OCI-LY1 (cell line): ENCODE results near the gene RNF167.

Source experiments
- H2AFZ ChIP-seq: fragments of 200-600 bp; sonication (generic), shearing (Covaris generic); 2 replicates; pipeline ENCODE4 v1.6.0; 2014; ENCODE audit warnings: antibody characterized with exemption, mild to moderate bottlenecking, low read length
- H3F3A ChIP-seq: fragments of 200-600 bp; sonication (generic), shearing (Covaris generic); 2 replicates; pipeline ENCODE4 v1.6.0; 2014; ENCODE audit warnings: mild to moderate bottlenecking, antibody characterized with exemption, low read length, moderate library complexity; ENCODE audit not compliant: insufficient read depth
- H3K27ac ChIP-seq: fragments of 200-600 bp; sonication (generic); 2 replicates; pipeline ENCODE4 v1.5.1; 2014; ENCODE audit warnings: low read length, mixed run types, mild to moderate bottlenecking, low read depth; ENCODE audit not compliant: poor library complexity, severe bottlenecking
- H3K27me3 ChIP-seq: fragments of 200-600 bp; sonication (generic); 2 replicates; pipeline ENCODE4 v1.6.0; 2014; ENCODE audit warnings: antibody characterized with exemption, mild to moderate bottlenecking, low read length, moderate library complexity; ENCODE audit not compliant: insufficient read depth
- H3K36me3 ChIP-seq: fragments of 200-600 bp; sonication (generic); 2 replicates; pipeline ENCODE4 v1.6.1; 2014; ENCODE audit warnings: mild to moderate bottlenecking, antibody characterized with exemption, low read length, moderate library complexity, mixed read lengths; ENCODE audit not compliant: insufficient read depth
- H3K4me1 ChIP-seq: fragments of 200-600 bp; sonication (generic); 2 replicates; pipeline ENCODE4 v1.5.1; 2014; ENCODE audit warnings: mild to moderate bottlenecking, low read length, moderate library complexity; ENCODE audit not compliant: insufficient read depth, severe bottlenecking
- H3K4me2 ChIP-seq: fragments of 200-600 bp; sonication (generic), shearing (Covaris generic); 2 replicates; pipeline ENCODE4 v1.6.1; 2014; ENCODE audit warnings: low read length
- H3K4me3 ChIP-seq: fragments of 200-600 bp; sonication (generic); 2 replicates; pipeline ENCODE4 v1.5.1; 2014; ENCODE audit warnings: low read length, low read depth, mild to moderate bottlenecking, mixed read lengths; ENCODE audit not compliant: poor library complexity, severe bottlenecking
- H3K79me2 ChIP-seq: fragments of 200-600 bp; shearing (Covaris generic); 2 replicates; pipeline ENCODE4 v1.6.1; 2016; ENCODE audit warnings: mixed run types, low read length, mixed read lengths; ENCODE audit not compliant: insufficient read depth
- H3K9ac ChIP-seq: fragments of 200-600 bp; sonication (generic), shearing (Covaris generic); 2 replicates; pipeline ENCODE4 v1.6.1; 2014; ENCODE audit warnings: mild to moderate bottlenecking, low read length, mixed read lengths
- H3K9me2 ChIP-seq: fragments of 200-600 bp; sonication (generic), shearing (Covaris generic); 2 replicates; pipeline ENCODE4 v1.6.1; 2014; ENCODE audit warnings: low read depth, mild to moderate bottlenecking, low read length, mixed read lengths
- H3K9me3 ChIP-seq: fragments of 200-600 bp; shearing (Covaris generic); 2 replicates; pipeline ENCODE4 v1.6.1; 2014; ENCODE audit warnings: low read length, mixed read lengths
- H4K20me1 ChIP-seq: fragments of 200-600 bp; sonication (generic), shearing (Covaris generic); 2 replicates; pipeline ENCODE4 v1.6.0; 2016; ENCODE audit warnings: mild to moderate bottlenecking, low read length; ENCODE audit not compliant: insufficient read depth
- CTCF ChIP-seq: fragments of 200-600 bp; sonication (generic), shearing (Covaris generic); IDR thresholded peaks from 2 replicates; pipeline ENCODE4 v1.5.1; 2017; ENCODE audit warnings: mild to moderate bottlenecking, antibody characterized with exemption, low read length, moderate library complexity, mixed read lengths
- EZH2 ChIP-seq: fragments of 200-600 bp; sonication (generic), shearing (Covaris generic); IDR thresholded peaks from 2 replicates; pipeline ENCODE4 v1.8.0; 2017; ENCODE audit warnings: borderline replicate concordance, mixed run types, mild to moderate bottlenecking, antibody characterized with exemption, low read length, moderate library complexity, mixed read lengths

RNF167 gene

GRCh38 chr17:4978726-4979125 lies 38.7 kb downstream of the RNF167 start:
- H3K4me2 ChIP-seq: no peak overlapping the region
- no peak overlapping the region for H3K9ac ChIP-seq

DNA sequence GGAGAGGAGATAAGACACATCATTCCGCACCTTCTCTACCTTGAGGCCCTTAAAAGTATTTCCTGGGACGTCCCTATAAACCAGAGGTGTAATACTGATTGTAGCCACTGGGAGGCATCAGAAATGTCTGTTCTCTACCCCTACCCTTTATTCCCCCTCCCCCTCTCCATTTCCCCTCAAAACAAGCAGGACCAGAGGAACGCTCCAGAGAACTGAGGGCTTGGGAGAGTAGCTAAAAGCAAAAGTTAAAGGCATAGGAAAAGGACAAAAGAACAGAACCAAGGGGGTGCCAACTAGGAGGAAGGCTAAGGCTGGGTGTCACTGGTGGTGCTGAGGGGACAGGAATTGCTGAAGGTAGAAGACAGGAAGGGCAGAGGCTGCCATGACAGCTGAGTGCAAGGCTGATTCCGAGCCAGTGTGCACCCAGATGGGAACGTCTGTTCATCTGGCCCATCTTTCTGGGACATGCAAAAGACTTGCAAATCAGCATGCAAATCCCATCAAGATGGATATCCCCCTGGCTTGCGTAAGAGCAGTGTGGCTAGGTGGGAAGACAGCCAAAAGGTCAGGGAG lies 40.7 kb downstream of the RNF167 start:
- Histone ChIP-seq H4K20me1 (no peaks in the 10 kb centered on the region), H3F3A (no peaks in the 10 kb centered on the region), H3K9ac (no peak overlapping the region), H3K4me3 (no peak overlapping the region), H3K4me2 (no peak overlapping the region; the same call in 1 of the 2 replicates), H2AFZ (no peak overlapping the region), H3K27ac (peak overlapping the region; percentile 41), H3K36me3 (peaks cover 56% of the 10 kb centered on the region), H3K27me3 (no peaks in the 10 kb centered on the region), H3K9me2 (no peaks in the 10 kb centered on the region), H3K9me3 (no peaks in the 10 kb centered on the region), H3K79me2 (no peaks in the 10 kb centered on the region), H3K4me1 (peaks cover 8% of the 10 kb centered on the region)
- TF ChIP-seq EZH2 (no peak), CTCF (peak; percentile 84)

More at GRCh38 chr17:4978726-4979125, 38.7 kb downstream of the RNF167 start:
- H3F3A ChIP-seq: no peaks in the 10 kb centered on the region
- H3K36me3 ChIP-seq: peaks cover 58% of the 10 kb centered on the region
- H3K27me3 ChIP-seq: no peaks in the 10 kb centered on the region
- no peak for TF ChIP-seq CTCF
- TF ChIP-seq EZH2: no peak
- H3K79me2 ChIP-seq: no peaks in the 10 kb centered on the region
- H3K27ac ChIP-seq: peak overlapping the region; percentile 47
- H4K20me1 ChIP-seq: no peaks in the 10 kb centered on the region
- H3K9me3 ChIP-seq: no peaks in the 10 kb centered on the region
- H2AFZ ChIP-seq: no peak overlapping the region
- peaks cover 7% of the 10 kb centered on the region for H3K4me1 ChIP-seq
- H3K4me3 ChIP-seq: no peak overlapping the region
- no peaks in the 10 kb centered on the region for H3K9me2 ChIP-seq

DNA sequence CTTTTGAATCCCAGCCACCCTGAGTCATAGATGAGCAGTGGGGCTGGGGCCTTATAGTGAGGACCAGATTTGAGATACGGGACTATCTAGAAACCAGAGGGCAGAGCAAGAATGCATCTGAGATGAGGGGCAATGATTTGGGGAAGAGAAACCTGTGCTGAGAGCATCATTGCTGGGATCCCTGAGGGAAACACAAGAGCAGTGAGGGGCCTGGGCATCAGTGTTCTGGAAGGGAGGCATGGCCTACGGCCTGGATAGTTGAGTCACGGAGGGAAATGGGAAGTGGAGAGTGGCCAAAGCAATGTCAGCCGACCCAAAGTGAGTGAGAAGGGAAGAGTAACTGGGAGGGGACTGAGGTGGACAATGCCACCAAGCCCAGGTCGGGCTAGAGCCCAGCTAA lies 42.2 kb downstream of the RNF167 start:
- Histone ChIP-seq H3K27me3 (no peaks in the 10 kb centered on the region), H3F3A (no peaks in the 10 kb centered on the region), H4K20me1 (no peaks in the 10 kb centered on the region), H3K36me3 (peaks cover 48% of the 10 kb centered on the region), H3K9ac (no peak overlapping the region), H3K4me2 (no peak overlapping the region), H3K9me2 (no peaks in the 10 kb centered on the region), H3K79me2 (no peaks in the 10 kb centered on the region), H3K4me1 (peaks cover 19% of the 10 kb centered on the region), H3K4me3 (no peak overlapping the region), H2AFZ (no peak overlapping the region), H3K9me3 (no peaks in the 10 kb centered on the region), H3K27ac (no peak overlapping the region)
- no peak for TF ChIP-seq CTCF
- TF ChIP-seq EZH2: no peak
